Kidney (tissue), 14 donors: Measurements from ENCODE around the gene JAKMIP1. TPM values are rescaled to one million over a fixed set of nuclear protein-coding genes. Genes with fewer than 3 reads are reported as not detected.
"Not testable (repeated sequence)": the region's sequence is repeated elsewhere in the genome, so short reads cannot be mapped to it uniquely, and the experiment has no call there.

Source experiments
- DNase-seq, 5 donors: peaks; one replicate each; pipeline ENCODE4 v3.0.0-alpha.2; 2013 to 2020
- FAIRE-seq: peaks from 2 replicates; lab custom pipeline; 2012; peaks lifted over from hg19 to GRCh38; lab: Jason Lieb, UNC
- H3K27ac ChIP-seq, 2 donors: one replicate each; pipeline ENCODE4 v1.7.0; 2013; ENCODE audit warnings: low read depth in 2 of 2, low read length in 2 of 2, inconsistent platforms in 1 of 2
- H3K27me3 ChIP-seq: one replicate; pipeline ENCODE4 v1.7.1; 2013; ENCODE audit warnings: low read length, inconsistent platforms; ENCODE audit not compliant: control insufficient read depth, insufficient read depth
- H3K36me3 ChIP-seq, 3 donors: one replicate each; pipeline versions ENCODE4 v1.7.0 to v1.7.1; 2013; ENCODE audit warnings: low read length in 3 of 3, control low read depth in 1 of 3, inconsistent platforms in 1 of 3; ENCODE audit not compliant: insufficient read depth in 3 of 3, control insufficient read depth in 2 of 3
- H3K4me1 ChIP-seq, 3 donors: one replicate each; pipeline versions ENCODE4 v1.7.0 to v1.7.1; 2013; ENCODE audit warnings: low read length in 3 of 3, inconsistent platforms in 1 of 3, low read depth in 1 of 3; ENCODE audit not compliant: control insufficient read depth in 2 of 3, insufficient read depth in 2 of 3
- H3K4me3 ChIP-seq, 3 donors: one replicate each; pipeline versions ENCODE4 v1.7.0 to v1.8.1; 2013; ENCODE audit warnings: low read length in 3 of 3, control low read depth in 1 of 3, inconsistent platforms in 1 of 3
- H3K9ac ChIP-seq, 3 donors: one replicate each; pipeline versions ENCODE4 v1.7.0 to v1.7.1; 2013; ENCODE audit warnings: low read length in 3 of 3, control low read depth in 1 of 3, inconsistent platforms in 1 of 3
- H3K9me3 ChIP-seq, 3 donors: one replicate each; pipeline versions ENCODE4 v1.7.0 to v1.7.1; 2013; ENCODE audit warnings: low read length in 3 of 3, control low read depth in 1 of 3, inconsistent platforms in 1 of 3; ENCODE audit not compliant: control insufficient read depth in 2 of 3, insufficient read depth in 1 of 3
- CTCF ChIP-seq: IDR thresholded peaks from 3 replicates; pipeline ENCODE4 v1.5.1; 2012; ENCODE audit warnings: mild to moderate bottlenecking, moderate library complexity, borderline replicate concordance; ENCODE audit not compliant: insufficient read depth; ENCODE audit errors: extremely low read depth
- intact Hi-C: fragments of 100-400 bp; cut with DNase I; formaldehyde crosslinking; loops from one replicate; pipeline ENCODE4 v1.11.1; 2022
- polyA plus RNA-seq: library from polyadenylated mRNA; stranded (reverse); fragments of 350-450 nt; fragmentation: Illumina TruSeq; extraction: RNeasy Lipid Tissue Mini Kit (QIAGEN cat#74804); gene quantifications from one replicate; pipeline ENCODE4 v1.2.3, GENCODE V29; 2014; ENCODE audit warnings: low read depth, low replicate concordance; ENCODE audit not compliant: insufficient read depth
- total RNA-seq: library from RNA; stranded (reverse); fragmentation: NEBNext Ultra II Directional; extraction: Animal tissue kit (Norgen Biotek cat#: 25700); gene quantifications from one replicate; pipeline ENCODE4 v1.2.1, GENCODE V29; 2021
- donor health status: control.
- donor health status: control.
- donor health status: control.
- donor health status: control.
- donor health status: control.
- donor health status: DM: yes; HTN: yes; CAD: no.
- donor health status: Normal renal cell carcinoma (clear cell type).

The JAKMIP1 gene
- total and polyA plus RNA-seq, 2 donors from 2014 or later: 0.69 TPM; not detected in 1

GRCh38 chr4:6141554-6141953 is 58.8 kb downstream of the JAKMIP1 start:
- Histone ChIP-seq H3K9me3 (peaks cover 0 to 7% (median 0%) of the 10 kb centered on the region in 3 donors), H3K9ac (no peak overlapping the region), H3K4me1 (no peaks in the 10 kb centered on the region), H3K27me3 (no peaks in the 10 kb centered on the region), H3K27ac (no peak overlapping the region), H3K4me3 (no peak overlapping the region), H3K36me3 (no peaks in the 10 kb centered on the region)
- DNase-seq: no peak
- FAIRE-seq: no peak
- intact Hi-C loops: no loop called here
- no peak for TF ChIP-seq CTCF

GRCh38 chr4:6141021-6141420 is 59.3 kb downstream of the JAKMIP1 start:
- H3K9ac ChIP-seq, H3K4me3 ChIP-seq, FAIRE-seq, DNase-seq, H3K36me3 ChIP-seq, H3K9me3 ChIP-seq, H3K27ac ChIP-seq, intact Hi-C loops, H3K27me3 ChIP-seq, H3K4me1 ChIP-seq: not testable (repeated sequence)

GRCh38 chr4:6137747-6138135 is 62.6 kb downstream of the JAKMIP1 start:
- no peak for TF ChIP-seq CTCF
- H3K36me3 ChIP-seq: no peaks in the 10 kb centered on the region
- no peaks in the 10 kb centered on the region for H3K4me1 ChIP-seq
- H3K9ac ChIP-seq: no peak overlapping the region
- FAIRE-seq (no peak), DNase-seq (no peak)
- H3K9me3 ChIP-seq: no peaks in the 10 kb centered on the region
- H3K4me3 ChIP-seq: no peak overlapping the region
- intact Hi-C loops: no loop called here
- no peaks in the 10 kb centered on the region for H3K27me3 ChIP-seq
- H3K27ac ChIP-seq: no peak overlapping the region

GRCh38 chr4:6137027-6137746 is 63.2 kb downstream of the JAKMIP1 start:
- H3K9me3 ChIP-seq: no peaks in the 10 kb centered on the region
- TF ChIP-seq CTCF: no peak
- intact Hi-C loops: no loop called here
- H3K9ac ChIP-seq: no peak overlapping the region
- no peak for DNase-seq
- no peak overlapping the region for H3K27ac ChIP-seq
- FAIRE-seq: no peak
- no peak overlapping the region for H3K4me3 ChIP-seq
- no peaks in the 10 kb centered on the region for H3K36me3 ChIP-seq
- H3K27me3 ChIP-seq: no peaks in the 10 kb centered on the region
- no peaks in the 10 kb centered on the region for H3K4me1 ChIP-seq
